ENCODE data around the gene CAPN6.

The CAPN6 gene

DNA sequence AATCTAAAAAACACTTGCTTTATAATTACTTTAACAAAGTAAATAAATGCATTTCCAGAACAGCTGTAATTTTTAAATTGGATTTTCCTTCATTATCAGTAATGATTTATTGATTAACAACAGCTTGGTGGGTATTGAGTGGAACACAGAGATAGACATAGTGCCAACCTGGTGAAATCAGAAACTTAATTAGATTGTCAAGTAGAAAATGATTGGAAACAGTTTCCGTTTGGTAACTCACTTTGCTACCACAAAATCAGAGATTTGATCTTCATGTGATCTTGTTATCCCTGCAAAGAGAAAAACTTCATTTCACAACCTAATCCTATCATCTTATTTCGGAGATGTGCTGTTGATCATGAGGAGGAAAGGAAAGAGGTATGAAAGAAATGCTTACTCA, 70.8 kb downstream of the CAPN6 start:
- no peak for DNase-seq (ENCODE audit: low spot score)
